ENCODE results near the gene TLE2.
A peak's percentile ranks its signal among the peaks of the same experiment; 100 is the strongest.

Gene TLE2

GRCh38 chr19:3035542-3036118 is 6.5 kb upstream of the TLE2 start:
- peak overlapping the region; percentile 74 for H3K4me3 ChIP-seq (ENCODE audit: low read depth, low read length)
- peak; percentile 98 for DNase-seq (ENCODE audit: low read depth)
- no peak for TF ChIP-seq CTCF (IDR thresholded peaks at IDR 0.05; ENCODE audit: control insufficient read depth, extremely low read depth, insufficient read depth)

- no peak for TF ChIP-seq CTCF (IDR thresholded peaks at IDR 0.05; ENCODE audit: control insufficient read depth, extremely low read depth, insufficient read depth)
- DNase-seq (ENCODE audit: low read depth), result no peak
- peak overlapping the region; percentile 74 for H3K4me3 ChIP-seq (ENCODE audit: low read depth, low read length)
These were observed 5.8 kb upstream of the TLE2 start for GRCh38 chr19:3034656-3035541.

GRCh38 chr19:3034406-3034655 is 5.3 kb upstream of the TLE2 start:
- TF ChIP-seq CTCF (IDR thresholded peaks at IDR 0.05; ENCODE audit: control insufficient read depth, extremely low read depth, insufficient read depth), result no peak
- H3K4me3 ChIP-seq (ENCODE audit: low read depth, low read length), result no peak overlapping the region
- no peak for DNase-seq (ENCODE audit: low read depth)

DNA sequence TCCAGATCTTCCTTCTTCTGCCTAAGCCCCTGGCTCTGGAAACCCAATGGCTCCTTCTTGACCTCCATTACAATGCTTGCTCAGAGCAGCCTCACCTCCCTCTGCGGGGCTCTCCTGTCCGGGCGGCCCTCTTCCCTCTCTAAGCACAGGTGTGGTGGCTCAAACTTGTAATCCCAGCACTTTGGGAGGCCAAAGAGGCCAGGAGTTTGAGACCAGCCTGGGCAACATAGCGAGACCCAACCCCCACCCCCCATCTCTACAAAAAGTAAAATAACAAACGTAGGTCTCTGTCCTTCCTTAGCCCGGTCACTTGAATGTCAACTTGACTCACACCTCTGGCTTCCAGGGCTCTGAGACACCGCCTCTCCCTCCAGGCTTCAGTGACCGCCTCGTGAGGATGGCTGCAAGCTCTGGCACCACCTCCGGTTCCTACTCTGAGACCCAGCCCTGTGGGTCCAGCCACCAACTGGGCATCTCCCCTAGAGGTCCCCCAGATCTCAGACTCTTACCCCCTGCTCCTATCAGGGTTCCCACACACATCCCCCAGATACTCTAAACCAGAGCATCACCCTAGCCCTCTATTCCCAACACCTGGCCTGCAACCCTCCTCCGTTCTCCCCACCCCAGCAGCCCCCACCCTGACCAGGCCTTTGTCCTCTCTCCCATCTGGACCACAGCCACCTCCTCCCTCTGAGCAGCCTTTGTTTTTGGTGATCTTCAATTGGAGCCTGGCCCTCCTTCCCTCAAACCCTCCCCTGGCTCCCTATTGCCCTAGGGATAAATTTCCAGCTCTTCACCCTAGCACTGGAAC is 4.7 kb upstream of the TLE2 start:
- no peak for TF ChIP-seq CTCF (IDR thresholded peaks at IDR 0.05; ENCODE audit: control insufficient read depth, extremely low read depth, insufficient read depth)
- no peak for DNase-seq (ENCODE audit: low read depth)
- no peak overlapping the region for H3K4me3 ChIP-seq (ENCODE audit: low read depth, low read length)

GRCh38 chr19:3031607-3031867 is 2.5 kb upstream of the TLE2 start:
- no peak for DNase-seq (ENCODE audit: low read depth)
- no peak for TF ChIP-seq CTCF (IDR thresholded peaks at IDR 0.05; ENCODE audit: control insufficient read depth, extremely low read depth, insufficient read depth)
- H3K4me3 ChIP-seq (ENCODE audit: low read depth, low read length), result no peak overlapping the region

- no peak for TF ChIP-seq CTCF (IDR thresholded peaks at IDR 0.05; ENCODE audit: control insufficient read depth, extremely low read depth, insufficient read depth)
- no peak for DNase-seq (ENCODE audit: low read depth)
- H3K4me3 ChIP-seq (ENCODE audit: low read depth, low read length), result peak overlapping the region; percentile 70
These were observed 595 bp downstream of the TLE2 start for GRCh38 chr19:3028305-3029064.
